Fibroblast of upper back skin (primary cell): ENCODE results near the gene ADAM19.

Experiments used
- DNase-seq: peaks from one replicate; pipeline ENCODE4 v3.0.0-alpha.2; 2013

Gene ADAM19

DNA sequence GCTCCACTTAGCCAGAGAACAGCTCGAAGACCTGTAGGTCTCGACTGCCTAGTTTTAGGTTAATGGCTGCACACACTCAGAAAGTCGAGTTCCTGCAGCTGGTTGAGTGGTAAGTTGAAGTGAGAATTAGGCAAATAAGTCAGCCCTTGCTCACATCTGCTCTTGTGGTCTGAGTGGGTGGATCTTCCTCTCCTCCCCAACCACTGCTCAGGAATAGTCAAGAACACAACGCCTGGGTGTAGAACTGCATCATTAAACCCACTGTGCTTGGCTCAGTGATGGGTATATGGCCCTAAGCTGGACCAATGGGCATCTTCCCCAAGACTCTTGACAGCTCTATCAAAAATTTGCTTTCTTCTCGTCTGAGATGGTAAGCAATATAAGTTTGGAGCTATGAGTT lies 20.9 kb upstream of the ADAM19 start:
- no peak for DNase-seq

DNA sequence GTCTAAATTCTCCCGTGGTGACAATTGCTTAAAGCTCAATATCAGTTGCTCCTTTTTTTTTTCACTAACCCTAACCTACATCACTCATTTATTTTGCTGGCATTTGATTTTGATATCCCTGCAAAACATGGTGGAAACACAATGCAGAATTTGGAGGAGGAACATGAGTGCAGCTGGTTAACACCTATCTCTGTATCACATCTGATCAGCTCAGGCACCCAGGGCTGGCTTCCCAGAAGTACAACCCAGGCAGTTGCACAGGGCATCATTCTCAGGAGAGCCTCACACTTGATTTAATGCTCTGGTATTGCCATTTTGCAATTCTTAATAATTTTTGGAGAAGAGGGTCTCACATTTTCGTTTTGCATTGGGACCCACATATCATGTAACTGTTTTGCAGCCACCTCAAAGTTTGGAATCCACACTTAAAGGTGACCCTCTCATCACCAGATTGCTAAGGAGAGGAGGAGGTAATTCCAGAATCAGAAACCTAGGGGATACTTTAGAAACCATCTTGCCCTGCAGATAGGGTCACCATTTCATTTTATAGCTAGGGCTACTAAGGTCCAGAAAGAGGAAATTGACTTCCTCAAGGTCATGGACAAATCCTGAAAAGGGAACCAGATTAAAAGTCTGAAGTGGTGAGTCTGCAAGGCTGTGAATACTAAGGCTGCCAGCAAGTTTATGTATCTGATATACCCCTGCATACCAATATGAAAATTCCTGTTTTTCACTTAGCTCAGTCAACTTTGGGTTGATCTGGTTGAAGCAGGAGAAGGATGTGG lies 19.3 kb upstream of the ADAM19 start:
- DNase-seq, result no peak

DNA sequence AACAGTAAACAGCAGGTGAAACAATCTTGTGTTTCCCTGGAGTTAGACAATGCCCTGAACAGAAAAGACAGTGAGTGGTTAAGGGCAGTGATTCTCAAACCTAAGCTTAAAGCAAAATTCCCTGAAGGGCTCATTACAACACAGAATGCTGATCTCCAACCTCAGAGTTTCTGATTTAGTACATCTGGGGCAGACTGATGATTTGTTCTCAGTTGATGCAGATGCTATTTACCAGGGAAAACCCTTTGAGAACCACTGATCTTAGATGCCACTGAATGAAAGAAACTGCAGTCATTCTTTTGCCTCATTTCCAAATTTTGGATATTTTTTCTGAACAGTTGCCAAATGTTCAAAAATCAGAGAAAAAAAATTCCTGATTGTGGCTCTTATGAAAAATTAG lies 18.7 kb upstream of the ADAM19 start:
- no peak for DNase-seq

DNA sequence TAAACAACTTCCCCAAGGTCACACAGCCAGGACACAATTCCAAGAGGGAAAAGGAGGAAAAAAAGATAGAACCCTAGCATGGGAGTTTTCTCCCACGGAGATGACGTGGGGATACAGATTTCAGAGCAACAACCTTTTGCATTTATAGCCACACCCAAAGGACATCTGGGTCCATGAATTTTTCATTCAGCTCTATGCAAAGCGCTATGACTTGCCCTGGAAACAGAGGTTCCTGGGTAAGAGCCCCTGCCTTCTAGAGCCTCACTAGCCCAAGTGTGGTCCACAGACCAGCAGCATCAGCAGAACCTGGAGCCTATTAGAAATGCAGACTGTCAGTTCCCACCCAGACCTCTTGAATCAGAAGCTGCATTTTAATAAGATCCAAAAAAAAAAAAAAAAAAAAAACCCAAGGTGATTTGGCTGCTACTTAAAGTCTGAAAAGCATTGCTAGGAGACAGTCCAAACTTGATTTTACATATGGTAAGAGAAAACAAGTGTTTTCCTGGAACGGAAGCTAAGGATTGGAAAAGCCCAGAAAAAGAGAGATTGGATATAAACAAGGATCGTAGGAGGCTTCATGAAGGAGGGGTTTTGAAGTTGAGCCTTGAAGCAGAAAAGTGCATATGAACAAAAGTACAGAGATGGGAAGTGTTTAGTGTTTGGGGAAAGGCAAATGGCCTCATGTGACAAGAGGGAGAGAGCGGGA lies 17.6 kb upstream of the ADAM19 start:
- DNase-seq, result no peak

DNA sequence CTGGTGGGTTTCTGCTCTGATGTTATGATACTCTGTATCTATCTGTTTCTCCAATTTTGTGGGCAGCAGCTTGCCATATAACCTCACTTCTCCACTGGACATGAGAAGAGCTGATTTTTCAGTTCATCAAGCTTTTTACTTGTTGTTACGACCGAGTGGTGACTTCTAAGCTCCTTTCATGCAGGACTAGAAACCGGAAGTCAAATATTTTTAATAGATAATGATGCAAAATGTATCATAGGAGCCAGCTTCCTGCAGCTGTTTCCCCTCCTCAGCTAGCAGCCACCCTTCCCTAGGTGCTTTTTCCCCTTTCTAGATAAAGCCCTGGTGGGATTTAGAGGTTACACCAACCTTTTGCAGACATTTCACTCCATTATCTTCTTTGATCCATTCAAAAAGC lies 17.0 kb upstream of the ADAM19 start:
- no peak for DNase-seq

DNA sequence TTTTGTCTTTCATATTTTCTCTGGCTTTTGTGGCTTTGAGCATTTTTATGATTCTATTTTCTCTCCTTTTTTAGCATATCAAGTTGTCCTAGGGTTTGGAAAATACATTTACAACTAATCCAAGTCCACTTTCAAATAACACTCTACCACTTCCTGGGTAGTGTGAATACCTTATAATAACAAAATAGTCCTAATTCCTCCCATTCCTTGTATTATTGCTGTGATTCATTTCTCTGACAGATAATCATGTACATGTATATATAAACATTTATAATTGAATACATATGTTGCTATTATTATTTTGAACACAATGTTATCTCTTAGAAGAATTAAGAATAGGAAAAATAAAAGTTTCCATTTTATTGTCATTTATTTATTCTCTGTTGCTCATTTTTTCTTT lies 14.9 kb upstream of the ADAM19 start:
- DNase-seq, result no peak

DNA sequence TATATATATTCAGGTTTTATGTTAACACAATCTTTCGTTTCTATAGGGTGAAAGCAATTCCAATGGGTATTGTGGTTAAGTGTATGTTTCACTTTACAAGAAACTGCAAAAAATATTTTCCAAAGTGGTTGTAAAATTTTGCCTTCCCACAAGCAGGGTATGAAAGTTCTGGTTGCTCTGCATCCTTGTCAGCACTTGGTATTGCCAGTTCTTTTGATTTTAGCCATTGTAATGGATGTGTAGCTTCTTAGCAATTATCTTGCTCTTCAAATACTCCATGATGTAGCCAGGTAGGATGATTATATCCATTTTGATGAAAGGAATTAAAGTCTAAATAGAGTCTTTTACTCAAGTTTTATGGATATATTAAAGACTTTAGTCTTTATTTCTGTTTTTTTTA lies 9.1 kb upstream of the ADAM19 start:
- DNase-seq, result no peak

DNA sequence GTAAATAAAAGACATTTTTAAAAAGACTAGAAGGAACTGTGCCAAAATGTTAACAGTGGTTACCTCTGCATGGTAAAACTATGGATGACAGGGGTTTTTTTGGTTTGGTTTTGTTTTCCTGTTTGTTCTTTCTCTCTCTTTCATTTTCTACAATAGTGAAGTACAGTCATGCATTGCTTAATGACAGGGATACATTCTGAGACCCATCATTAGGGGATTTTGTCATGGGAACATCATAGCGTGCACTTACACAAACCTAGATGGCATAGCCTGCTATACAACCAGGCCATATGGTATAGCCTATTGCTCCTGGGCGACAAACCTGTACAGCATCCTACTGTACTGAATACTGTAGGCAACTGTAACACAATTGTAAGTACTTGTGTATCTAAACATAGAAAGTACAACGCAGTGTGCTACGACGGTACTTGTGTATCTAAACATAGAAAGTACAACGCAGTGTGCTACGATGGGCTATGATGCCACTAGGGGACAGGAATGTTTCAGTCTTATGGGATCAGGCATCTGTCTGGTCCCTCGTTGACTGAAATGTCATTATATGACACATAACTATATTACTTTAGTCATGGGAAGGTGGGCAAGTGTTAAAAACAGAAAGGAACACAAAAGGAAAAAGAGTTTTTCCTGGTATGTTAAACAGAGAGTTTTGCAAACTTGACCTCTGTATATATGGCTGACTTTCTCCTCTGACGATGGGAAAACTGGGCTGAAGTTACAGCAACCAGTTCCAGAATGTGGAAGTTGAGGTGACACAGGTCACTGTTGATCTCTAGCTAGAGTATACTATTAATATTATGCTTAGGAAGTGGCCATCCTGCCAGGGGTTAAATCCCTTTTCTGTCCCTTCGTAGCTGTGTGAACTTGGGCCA lies 7.4 kb upstream of the ADAM19 start:
- no peak for DNase-seq

DNA sequence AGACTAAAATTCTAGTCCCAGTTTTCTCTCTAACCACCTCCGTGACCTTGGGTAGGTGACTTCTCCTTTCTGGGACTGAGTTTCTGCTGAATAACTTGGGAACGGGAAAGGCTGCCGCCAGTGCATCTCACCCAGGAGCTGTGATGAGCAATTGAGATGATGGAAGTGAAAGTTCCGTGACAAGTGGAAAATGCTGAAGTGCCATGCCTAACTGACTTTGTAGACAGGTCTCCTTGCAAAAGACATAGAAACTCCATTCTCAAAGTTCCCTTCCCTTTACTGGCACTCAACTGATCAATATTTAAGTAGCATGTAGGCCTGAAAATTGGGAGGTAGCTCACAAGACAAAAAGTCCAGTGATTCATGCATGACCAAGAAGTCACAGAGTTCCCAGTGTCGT lies 6.3 kb upstream of the ADAM19 start:
- DNase-seq, result no peak

DNA sequence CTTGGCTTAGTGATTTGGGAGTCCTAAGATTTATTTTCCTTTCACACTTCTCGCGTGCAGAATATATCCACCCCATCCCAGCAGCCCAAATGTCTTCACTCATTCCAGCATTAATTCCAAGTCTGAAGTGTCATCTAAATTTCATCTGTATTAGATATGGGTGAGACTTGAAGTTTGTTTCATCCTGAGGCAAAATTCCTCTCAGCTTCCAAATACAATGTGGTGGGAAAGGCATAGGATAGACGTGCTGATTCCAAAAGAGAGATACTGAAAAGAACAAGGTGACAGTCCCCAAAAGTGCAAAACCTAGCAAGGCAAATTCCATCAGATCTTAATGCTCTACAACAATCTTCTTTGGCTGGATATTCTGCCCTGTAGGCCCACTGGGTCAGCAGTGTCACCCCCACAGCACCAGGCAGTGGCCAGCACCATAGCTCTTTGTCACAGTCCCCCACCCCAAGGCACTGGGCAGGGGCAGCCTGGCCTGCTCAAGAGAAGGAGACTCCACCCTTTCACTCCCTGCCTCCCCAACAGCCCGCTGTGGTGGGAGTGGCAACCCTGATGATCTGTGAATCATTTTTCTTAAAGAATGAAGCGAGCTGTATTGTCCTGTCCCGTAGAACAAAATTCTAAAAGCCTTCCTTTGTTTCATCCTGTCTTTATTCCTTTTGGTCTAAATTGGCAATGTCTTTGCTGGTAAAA lies 2.7 kb upstream of the ADAM19 start:
- DNase-seq, result no peak

DNA sequence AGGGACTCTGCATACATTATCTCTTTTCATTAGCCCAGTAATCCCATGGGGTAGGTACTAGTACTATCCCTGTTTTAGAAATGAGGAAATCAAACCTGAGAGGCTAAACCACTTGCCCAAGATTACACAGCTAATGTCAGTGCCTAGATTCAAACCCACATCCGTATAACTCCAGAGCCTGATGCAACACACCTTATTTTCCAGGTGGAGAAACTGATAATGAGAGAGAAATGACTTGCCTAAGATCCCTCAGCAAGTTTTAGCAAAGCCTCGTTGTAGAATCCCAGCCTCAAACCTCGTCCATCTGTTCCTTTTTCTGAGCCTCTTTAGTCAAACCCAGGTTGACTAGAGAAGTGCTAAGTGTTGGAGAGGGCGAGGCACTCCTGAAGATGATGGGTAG lies 1.1 kb upstream of the ADAM19 start:
- DNase-seq, result no peak

DNA sequence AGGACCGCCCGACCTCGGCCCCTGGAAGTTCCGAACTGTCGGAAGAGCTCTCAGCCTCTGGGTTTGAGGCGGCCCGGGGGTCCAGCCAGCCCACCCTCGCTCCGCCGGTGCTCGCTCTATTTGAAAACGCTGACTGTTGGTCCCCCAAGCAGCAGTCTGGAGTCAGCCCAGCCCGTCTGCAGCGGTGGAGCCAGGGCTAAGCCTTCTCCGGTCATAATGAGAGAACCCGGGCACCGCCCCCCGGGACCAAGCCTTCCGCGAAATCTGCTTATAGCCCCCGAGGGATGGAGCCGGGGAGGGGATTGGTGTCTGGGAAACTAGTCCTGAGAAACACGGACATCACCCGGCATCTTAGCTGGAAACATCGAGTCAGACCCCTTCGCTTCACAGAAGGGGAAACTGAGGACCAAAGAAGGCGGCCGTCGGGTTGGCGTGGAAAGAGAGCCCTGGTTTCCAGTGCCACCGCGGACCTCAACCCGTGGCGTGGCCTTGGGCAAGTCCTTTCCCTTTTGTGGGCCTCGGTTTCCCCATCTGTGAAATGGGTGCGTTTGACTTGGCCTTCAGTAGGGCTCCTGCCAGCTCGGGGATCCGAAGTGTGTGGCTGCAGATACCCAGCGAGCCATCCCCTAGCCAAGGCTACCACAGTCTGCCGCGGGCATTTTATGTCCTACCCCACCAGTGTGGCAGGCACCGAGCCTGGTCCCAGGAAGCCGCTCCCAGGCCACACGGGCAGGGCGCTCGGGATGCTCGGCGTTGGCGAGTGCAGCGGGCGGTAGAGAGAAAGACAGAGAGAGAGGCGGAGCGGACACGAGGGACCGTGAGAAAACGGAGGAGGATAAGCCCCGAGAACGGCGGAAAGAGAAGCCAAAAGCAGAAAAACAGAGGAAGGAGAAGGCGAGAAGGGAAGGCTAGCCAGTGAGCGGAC lies 857 bp downstream of the ADAM19 start:
- peak; percentile 49 for DNase-seq

DNA sequence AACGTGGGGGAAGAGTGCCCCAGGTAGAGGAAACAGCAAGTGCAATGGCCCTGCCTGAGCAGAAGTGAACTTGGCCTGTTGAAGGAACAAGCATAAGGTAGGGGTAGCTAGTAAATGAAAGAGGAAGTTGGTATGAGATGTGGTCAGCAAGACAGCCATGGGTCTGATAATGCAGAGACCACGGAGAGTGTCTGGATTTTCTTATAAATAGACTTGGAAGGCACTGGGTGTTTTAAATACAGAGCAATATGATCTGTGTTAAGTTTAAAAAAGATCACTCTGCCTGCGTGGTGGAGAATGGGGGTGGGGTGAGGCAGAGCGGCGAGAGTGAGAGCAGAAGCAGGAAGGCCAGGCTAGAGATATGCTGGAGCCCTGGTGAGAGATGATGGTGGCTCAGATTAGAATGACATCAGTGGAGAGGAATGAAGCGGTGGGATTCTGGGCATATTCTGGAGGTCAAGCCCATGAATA lies 4.2 kb downstream of the ADAM19 start:
- peak; percentile 90 for DNase-seq

DNA sequence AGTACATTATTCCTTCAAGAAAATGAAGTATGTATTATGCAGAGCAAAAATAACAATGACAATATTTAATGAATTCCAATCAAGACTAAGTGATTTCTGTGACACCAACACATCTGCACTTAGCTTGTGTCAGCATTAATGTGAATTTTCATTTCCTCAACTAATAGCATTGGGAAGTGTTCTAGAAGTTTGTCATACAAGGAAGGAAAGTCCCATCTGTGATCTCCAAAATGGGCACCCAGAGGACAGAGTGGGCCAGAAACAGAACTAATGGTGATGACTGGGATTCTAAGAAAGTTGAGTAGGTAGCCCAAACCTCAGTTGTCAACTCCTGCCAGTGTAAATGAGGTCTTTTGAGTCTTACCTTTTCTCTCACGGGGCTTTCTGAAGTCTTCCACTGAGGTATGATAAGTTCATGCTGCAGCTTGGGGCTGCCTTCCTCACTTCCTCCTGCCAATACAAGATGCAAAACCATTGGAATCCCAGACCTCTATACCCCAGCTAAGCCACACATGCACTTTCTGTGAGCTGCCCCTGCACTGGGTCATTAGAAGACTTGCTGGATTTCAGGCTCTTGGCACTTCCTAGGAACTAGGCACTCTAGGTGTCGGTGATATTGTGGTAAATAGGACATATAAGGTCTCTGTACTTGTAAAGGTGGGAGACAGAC lies 4.9 kb downstream of the ADAM19 start:
- no peak for DNase-seq

DNA sequence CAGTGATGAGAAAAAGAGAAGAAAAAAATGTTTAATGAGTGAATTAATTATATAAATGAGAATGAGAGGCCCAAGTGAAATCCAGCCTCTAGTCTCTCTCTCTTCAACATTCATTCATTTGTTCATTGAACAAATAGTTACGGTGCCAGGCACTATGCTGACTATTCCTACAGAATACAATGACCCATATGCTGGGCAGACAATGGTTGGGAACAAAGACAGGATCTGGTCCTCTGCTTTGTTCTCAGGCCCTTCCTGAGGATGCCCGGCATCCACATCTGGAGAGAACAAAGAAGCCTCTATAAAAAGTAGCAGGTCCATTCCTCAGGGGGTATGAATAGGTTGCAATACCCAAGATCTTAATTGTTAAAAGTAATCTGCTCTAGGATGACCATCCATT lies 6.9 kb downstream of the ADAM19 start:
- DNase-seq, result no peak

DNA sequence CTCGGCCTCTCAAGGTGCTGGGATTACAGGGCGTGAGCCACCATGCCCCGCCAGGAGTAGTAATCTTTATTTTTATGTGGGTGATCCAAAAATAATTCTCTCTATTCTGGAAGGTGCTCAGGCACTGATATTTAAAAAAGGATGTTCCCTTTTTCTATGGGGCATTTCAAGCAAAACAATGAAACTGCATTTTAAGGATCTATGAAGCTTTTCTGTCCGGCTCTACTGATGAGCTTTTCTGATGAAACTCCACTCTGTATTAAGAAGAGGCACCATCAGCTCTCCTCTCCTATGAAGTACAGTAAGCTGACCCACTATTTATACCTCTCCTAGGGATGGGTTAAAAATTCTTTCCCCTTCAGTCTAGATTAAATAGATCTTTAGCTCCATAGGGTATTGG lies 7.4 kb downstream of the ADAM19 start:
- no peak for DNase-seq

DNA sequence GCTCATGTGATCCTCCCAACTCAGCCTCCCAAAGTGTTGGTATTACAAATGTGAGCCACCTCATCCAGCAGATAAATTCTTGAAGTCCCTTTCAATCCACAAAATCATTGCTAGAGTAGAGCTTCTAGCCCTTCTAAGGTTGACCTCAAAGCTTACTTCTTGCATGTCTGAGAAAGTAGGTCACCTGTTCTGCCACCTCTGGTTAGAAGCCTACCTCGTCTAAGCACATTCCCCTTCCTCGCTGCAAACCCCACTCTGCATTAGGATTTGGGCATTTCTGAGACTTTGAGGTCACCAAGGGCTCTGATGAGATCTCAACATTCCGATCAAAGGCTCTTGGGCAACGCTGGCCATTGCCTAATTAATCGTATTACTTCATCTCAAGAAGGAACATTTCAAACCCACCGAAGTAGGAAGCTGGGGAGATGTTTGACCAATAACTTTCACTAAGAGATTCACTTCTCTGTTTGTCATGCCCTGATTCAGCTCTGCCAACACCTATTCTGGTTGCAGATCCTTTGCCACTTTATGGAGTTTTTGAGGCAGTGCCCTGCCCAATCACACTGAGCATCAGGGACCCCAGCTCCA lies 8.6 kb downstream of the ADAM19 start:
- no peak for DNase-seq

DNA sequence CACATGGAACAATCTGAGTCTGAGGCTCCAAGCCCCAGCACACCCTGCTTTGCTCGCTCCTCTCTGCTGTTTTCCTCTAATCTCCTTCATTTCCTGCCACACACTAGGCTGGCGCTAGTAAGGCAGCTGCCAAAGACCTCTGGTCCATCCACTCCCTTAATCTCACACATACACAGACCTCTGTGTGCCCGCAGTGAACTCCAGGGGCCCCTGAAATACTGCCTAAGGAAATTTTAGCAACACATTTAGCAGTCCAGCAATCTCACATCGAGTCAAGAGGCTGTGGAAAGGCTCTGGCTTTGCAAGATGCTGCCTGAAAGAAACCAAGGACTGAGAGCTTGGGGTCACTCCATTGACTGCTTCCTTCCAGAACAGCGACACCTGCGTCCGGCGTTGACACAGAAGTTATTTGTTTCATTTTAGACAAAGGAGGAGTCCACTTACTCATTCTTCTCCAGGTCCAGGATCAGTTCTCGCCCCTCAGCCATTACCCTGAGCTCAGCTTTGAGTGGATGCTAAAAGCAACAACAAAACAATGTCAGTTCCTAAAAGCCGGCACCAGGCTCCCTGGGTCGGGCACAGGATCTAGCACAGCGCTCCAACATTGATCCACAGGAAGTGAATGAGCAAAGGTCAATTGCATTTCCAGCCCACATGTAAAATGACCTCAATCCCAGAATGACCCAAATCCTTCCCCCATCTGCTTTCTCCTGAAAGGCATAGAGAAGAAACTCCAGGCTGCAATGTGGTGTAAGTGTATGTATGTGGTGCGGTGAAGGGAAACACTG lies 11.5 kb downstream of the ADAM19 start:
- DNase-seq, result no peak

DNA sequence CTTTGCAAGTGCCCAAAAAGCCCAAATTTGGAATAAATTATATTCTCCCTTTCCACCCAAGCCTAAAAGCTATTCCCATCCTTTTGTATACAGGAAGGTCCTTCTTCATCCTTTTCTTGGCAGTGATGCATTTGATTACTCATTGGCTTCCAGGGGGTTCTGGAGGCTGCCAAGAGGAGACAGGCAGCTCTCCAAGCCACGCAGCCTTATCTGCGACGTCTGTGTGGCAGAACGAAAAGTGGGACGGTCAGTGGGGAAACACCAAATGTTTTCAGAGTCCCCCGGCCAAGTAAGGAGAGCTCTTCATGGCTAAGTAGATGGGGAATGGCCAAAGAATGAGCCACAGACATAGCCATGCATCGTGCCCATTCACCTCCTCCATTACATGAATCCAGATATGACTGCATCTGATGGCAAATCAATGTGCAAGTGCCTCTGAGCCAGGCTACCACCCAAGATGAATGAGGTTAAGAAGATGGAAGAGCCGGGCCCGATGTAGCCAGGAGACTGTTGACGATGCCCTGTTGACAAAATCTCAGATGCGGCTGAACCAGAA lies 12.1 kb downstream of the ADAM19 start:
- peak; percentile 96 for DNase-seq
